Measurements from ENCODE around the gene DNAJC2. TPM values are rescaled to one million over a fixed set of nuclear protein-coding genes. Genes with fewer than 3 reads are reported as not detected.

Gene DNAJC2
- 10 to 100 TPM; 14.3 to 22.8 (median 18.3) TPM for total RNA-seq

GRCh38 chr7:103344453-103345149 lies at the start of gene DNAJC2:
Gene DNAJC2, minus strand, starts transcription at chr7:103344767. Its CDS starts 145 bp downstream, at chr7:103344622.
- Histone ChIP-seq H3K4me1 (peaks cover 0 to 55% (median 30%) of the 10 kb centered on the region in 4 donors), H3K36me3 (peaks cover 0 to 22% (median 0%) of the 10 kb centered on the region in 3 donors), H3K9me3 (no peaks in the 10 kb centered on the region), H3K27ac (peak within 1 kb of the TSS; percentile 44 to 90 (median 86)), H3K4me3 (peak within 1 kb of the TSS; percentile 74 to 94 (median 82)), H3K27me3 (no peaks in the 10 kb centered on the region)
- 8 to 10% methylated on average over 41 to 43 of the region's 43 CpGs for WGBS, 2 donors
- DNase-seq (ENCODE audit: low spot score in 2 of 2): peak; percentile 73 to 83
- TF ChIP-seq POLR2A (IDR thresholded peaks at IDR 0.05) (peak in 1 of 2 donors; percentile 38), EP300 (IDR thresholded peaks at IDR 0.05) (peak in 1 of 2 donors; percentile 94), CTCF (IDR thresholded peaks at IDR 0.05) (no peak)

DNA sequence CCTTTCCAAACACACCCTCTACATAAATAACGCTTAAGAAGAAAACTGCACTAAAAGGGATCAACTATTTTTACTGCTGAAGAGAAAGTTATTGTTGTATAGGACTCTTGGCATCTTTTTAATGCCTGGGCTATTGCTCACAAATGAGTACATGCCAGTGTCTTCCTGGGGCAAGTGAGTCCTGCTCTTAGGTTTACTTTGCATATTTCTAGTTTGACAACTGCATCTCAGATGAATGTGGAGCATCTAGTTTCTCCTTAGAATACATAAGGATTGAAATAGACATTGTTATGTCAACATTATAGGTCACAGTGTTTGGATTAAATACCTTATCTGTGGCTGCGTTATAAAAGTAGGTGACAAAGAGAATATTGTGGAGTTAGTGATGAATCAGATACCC lies 47.4 kb upstream of the DNAJC2 start:
- Histone ChIP-seq H3K36me3 (no peaks in the 10 kb centered on the region), H3K9me3 (no peaks in the 10 kb centered on the region), H3K27me3 (no peaks in the 10 kb centered on the region), H3K4me3 (no peak overlapping the region), H3K27ac (no peak overlapping the region), H3K4me1 (no peaks in the 10 kb centered on the region)
- 78 to 83% methylated on average over 2 of the region's 2 CpGs for WGBS, 2 donors
- DNase-seq (ENCODE audit: low spot score in 2 of 2): no peak
- TF ChIP-seq POLR2A (IDR thresholded peaks at IDR 0.05): no peak
- no peak for TF ChIP-seq CTCF (IDR thresholded peaks at IDR 0.05)
- no peak for TF ChIP-seq EP300 (IDR thresholded peaks at IDR 0.05)

DNA sequence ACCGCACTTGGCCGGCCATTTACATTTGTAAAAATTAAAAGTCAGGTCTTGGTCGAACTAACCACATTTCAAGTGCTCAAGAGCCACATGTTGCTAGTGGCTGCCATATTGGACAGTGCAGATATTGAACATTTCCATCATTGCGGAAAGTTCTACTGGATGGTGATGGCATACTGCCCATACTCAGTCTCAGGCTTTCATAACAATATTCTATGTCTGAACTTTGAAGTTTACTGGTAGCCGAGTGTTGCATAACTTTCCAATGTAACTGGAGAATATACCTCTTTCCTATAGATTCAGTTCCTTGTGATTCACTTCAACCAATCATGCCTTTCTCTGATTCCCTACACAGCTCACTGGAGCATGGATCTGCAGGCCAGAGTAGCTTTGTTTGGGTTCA lies 46.6 kb upstream of the DNAJC2 start:
- no peak for TF ChIP-seq POLR2A (IDR thresholded peaks at IDR 0.05)
- no peak for TF ChIP-seq CTCF (IDR thresholded peaks at IDR 0.05)
- TF ChIP-seq EP300 (IDR thresholded peaks at IDR 0.05): no peak
- 91 to 95% methylated on average over 5 of the region's 5 CpGs for WGBS, 2 donors
- no peaks in the 10 kb centered on the region for H3K9me3 ChIP-seq
- H3K27me3 ChIP-seq: no peaks in the 10 kb centered on the region
- no peaks in the 10 kb centered on the region for H3K4me1 ChIP-seq
- H3K36me3 ChIP-seq: no peaks in the 10 kb centered on the region
- no peak overlapping the region for H3K4me3 ChIP-seq
- H3K27ac ChIP-seq: no peak overlapping the region
- DNase-seq (ENCODE audit: low spot score in 2 of 2): no peak

DNA sequence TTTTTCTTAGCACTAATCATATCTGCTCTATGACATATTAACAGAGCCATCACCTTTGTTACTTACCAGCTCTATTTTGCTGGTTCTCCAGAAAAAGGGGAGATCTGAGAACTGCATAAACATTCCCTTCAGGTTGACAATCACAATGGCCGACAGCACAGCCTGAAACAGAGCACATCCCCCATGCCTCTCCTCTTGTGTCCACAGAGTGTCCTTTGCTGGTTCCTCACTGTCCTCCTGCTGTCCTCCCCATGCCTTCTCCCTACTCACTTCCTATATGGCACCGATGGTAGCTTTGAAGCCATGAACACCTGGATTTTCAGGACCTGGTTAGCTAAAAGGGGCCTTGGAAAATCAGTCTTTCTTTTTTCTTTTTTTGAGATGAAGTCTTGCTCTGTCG lies 44.7 kb upstream of the DNAJC2 start:
- TF ChIP-seq CTCF (IDR thresholded peaks at IDR 0.05) (no peak), EP300 (IDR thresholded peaks at IDR 0.05) (no peak), POLR2A (IDR thresholded peaks at IDR 0.05) (no peak)
- H3K27me3 ChIP-seq: no peaks in the 10 kb centered on the region
- no peaks in the 10 kb centered on the region for H3K9me3 ChIP-seq
- DNase-seq (ENCODE audit: low spot score in 2 of 2): no peak
- H3K36me3 ChIP-seq: no peaks in the 10 kb centered on the region
- H3K4me3 ChIP-seq: no peak overlapping the region
- H3K4me1 ChIP-seq: no peaks in the 10 kb centered on the region
- WGBS, 2 donors: 78 to 89% methylated on average over 3 of the region's 3 CpGs
- H3K27ac ChIP-seq: no peak overlapping the region

- 82 to 84% methylated on average over 4 of the region's 4 CpGs for WGBS, 2 donors
- DNase-seq (ENCODE audit: low spot score in 2 of 2): no peak
Measured at GRCh38 chr7:103388469-103389140, 44.0 kb upstream of the DNAJC2 start.

More at GRCh38 chr7:103388469-103389140, 44.0 kb upstream of the DNAJC2 start:
- Histone ChIP-seq H3K27me3 (no peaks in the 10 kb centered on the region), H3K9me3 (no peaks in the 10 kb centered on the region), H3K4me1 (no peaks in the 10 kb centered on the region), H3K4me3 (no peak overlapping the region), H3K36me3 (no peaks in the 10 kb centered on the region), H3K27ac (no peak overlapping the region)
- TF ChIP-seq EP300 (IDR thresholded peaks at IDR 0.05): no peak
- TF ChIP-seq POLR2A (IDR thresholded peaks at IDR 0.05): no peak
- TF ChIP-seq CTCF (IDR thresholded peaks at IDR 0.05): no peak

Measured in tibial nerve (tissue), 4 donors.